Measurements from ENCODE around the gene MTA2. TPM values are rescaled to one million over a fixed set of nuclear protein-coding genes. Genes with fewer than 3 reads are reported as not detected.
"Not testable (repeated sequence)": the region's sequence is repeated elsewhere in the genome, so short reads cannot be mapped to it uniquely, and the experiment has no call there.

The MTA2 gene
- total RNA-seq, 1 donor from 2014 or later, result 172 TPM

DNA sequence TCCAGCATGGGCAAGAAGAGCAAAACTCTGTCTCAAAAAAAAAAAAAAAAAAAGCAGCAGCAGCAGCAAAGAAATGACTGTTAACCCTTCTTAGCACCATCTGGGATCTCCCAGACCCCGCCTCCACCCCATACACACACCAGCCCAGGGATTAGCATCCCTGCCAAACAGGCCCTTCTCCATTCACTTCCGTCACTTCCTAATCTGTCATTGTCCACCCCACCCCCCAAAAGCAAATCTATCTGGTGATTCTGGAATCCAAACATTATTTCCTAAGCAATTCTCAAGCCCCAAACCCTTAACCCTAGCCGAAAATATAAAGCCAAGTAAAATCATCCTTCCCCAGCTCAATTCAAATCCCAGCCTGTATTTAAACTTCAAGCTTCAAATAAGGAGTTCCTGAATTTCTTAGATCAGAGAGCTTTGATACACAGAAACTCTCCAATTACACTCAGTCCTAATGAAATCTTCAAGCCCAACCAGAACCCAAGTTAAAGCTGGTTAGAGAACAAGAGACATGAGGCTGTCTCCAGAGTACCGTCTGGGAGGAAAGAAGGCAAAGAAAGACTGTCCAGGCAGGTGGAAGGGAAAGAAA is 49.1 kb downstream of the MTA2 start:
- H3K27ac Mint-ChIP-seq (ENCODE audit: unreplicated experiment), result peak overlapping the region; percentile 59
- H3K36me3 Mint-ChIP-seq (ENCODE audit: unreplicated experiment), result no peaks in the 10 kb centered on the region
- H3K9me3 Mint-ChIP-seq (ENCODE audit: unreplicated experiment), result no peaks in the 10 kb centered on the region
- peaks cover 33% of the 10 kb centered on the region for H3K4me1 Mint-ChIP-seq (ENCODE audit: low read depth, unreplicated experiment)
- no peak for DNase-seq
- TF ChIP-seq, protein P1, sequence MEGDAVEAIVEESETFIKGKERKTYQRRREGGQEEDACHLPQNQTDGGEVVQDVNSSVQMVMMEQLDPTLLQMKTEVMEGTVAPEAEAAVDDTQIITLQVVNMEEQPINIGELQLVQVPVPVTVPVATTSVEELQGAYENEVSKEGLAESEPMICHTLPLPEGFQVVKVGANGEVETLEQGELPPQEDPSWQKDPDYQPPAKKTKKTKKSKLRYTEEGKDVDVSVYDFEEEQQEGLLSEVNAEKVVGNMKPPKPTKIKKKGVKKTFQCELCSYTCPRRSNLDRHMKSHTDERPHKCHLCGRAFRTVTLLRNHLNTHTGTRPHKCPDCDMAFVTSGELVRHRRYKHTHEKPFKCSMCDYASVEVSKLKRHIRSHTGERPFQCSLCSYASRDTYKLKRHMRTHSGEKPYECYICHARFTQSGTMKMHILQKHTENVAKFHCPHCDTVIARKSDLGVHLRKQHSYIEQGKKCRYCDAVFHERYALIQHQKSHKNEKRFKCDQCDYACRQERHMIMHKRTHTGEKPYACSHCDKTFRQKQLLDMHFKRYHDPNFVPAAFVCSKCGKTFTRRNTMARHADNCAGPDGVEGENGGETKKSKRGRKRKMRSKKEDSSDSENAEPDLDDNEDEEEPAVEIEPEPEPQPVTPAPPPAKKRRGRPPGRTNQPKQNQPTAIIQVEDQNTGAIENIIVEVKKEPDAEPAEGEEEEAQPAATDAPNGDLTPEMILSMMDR (IDR thresholded peaks at IDR 0.05; ENCODE audit: partially characterized antibody, unreplicated experiment), result no peak
- peaks cover 13% of the 10 kb centered on the region for H3K27me3 Mint-ChIP-seq (ENCODE audit: unreplicated experiment)
- H3K4me3 Mint-ChIP-seq (ENCODE audit: unreplicated experiment), result peak overlapping the region; percentile 26

- H3K36me3 Mint-ChIP-seq (ENCODE audit: unreplicated experiment); H3K4me3 Mint-ChIP-seq (ENCODE audit: unreplicated experiment); DNase-seq; H3K9me3 Mint-ChIP-seq (ENCODE audit: unreplicated experiment); H3K27ac Mint-ChIP-seq (ENCODE audit: unreplicated experiment): not testable (repeated sequence)
- peaks cover 21% of the 10 kb centered on the region for H3K27me3 Mint-ChIP-seq (ENCODE audit: unreplicated experiment)
- peaks cover 23% of the 10 kb centered on the region for H3K4me1 Mint-ChIP-seq (ENCODE audit: low read depth, unreplicated experiment)
These were observed 51.2 kb downstream of the MTA2 start for GRCh38 chr11:62550478-62550877.

DNA sequence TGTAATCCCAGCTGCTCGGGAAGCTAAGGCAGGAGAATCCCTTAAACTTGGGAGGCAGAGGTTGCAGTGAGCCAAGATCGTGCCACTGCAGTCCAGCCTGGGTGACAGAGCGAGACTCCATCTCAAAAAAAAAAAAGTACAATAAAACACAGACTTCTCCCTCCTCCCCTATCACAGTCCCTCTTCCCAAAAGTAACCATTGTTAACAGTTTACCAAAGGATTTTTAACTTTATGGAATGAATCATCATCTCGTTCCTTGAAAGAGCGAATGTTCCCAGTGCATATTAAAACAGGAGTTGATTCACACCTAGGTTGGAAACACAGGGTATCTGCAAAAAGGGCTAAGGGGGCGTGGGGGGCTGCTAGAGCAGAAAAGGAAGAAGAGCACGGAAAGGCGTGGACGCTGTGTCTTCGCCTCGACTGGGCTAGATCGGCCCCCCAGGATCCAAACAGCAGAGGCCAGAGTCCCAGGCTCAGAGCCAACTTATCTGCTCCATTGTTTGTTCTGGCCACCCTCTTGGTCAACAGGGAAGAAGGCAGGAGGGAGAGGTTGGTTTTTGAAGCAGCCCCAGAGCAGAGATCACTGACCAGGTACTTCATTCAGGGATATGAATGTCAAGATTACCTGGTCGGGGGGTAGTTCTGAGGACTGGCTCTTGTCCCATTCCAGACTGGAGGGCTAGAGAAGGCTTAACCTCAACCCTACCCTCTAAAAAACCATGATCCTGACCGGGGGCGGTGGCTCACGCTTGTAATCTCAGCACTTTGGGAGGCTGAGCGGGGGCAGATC is 52.9 kb downstream of the MTA2 start:
- no peak for DNase-seq
- H3K27ac Mint-ChIP-seq (ENCODE audit: unreplicated experiment), result no peak overlapping the region
- H3K36me3 Mint-ChIP-seq (ENCODE audit: unreplicated experiment), result no peaks in the 10 kb centered on the region
- peaks cover 25% of the 10 kb centered on the region for H3K27me3 Mint-ChIP-seq (ENCODE audit: unreplicated experiment)
- peaks cover 19% of the 10 kb centered on the region for H3K4me1 Mint-ChIP-seq (ENCODE audit: low read depth, unreplicated experiment)
- TF ChIP-seq, protein P1 (IDR thresholded peaks at IDR 0.05; ENCODE audit: partially characterized antibody, unreplicated experiment), result no peak
- no peak overlapping the region for H3K4me3 Mint-ChIP-seq (ENCODE audit: unreplicated experiment)
- H3K9me3 Mint-ChIP-seq (ENCODE audit: unreplicated experiment), result no peaks in the 10 kb centered on the region

- Mint-ChIP-seq H3K4me1 (ENCODE audit: low read depth, unreplicated experiment) (peaks cover 14% of the 10 kb centered on the region), H3K9me3 (ENCODE audit: unreplicated experiment) (no peaks in the 10 kb centered on the region), H3K4me3 (ENCODE audit: unreplicated experiment) (peak overlapping the region; percentile 58), H3K27me3 (ENCODE audit: unreplicated experiment) (peaks cover 28% of the 10 kb centered on the region), H3K27ac (ENCODE audit: unreplicated experiment) (no peak overlapping the region), H3K36me3 (ENCODE audit: unreplicated experiment) (no peaks in the 10 kb centered on the region)
- DNase-seq, result no peak
- TF ChIP-seq, protein P1 (IDR thresholded peaks at IDR 0.05; ENCODE audit: partially characterized antibody, unreplicated experiment), result no peak
These were observed 53.9 kb downstream of the MTA2 start for GRCh38 chr11:62547691-62548281.

DNA sequence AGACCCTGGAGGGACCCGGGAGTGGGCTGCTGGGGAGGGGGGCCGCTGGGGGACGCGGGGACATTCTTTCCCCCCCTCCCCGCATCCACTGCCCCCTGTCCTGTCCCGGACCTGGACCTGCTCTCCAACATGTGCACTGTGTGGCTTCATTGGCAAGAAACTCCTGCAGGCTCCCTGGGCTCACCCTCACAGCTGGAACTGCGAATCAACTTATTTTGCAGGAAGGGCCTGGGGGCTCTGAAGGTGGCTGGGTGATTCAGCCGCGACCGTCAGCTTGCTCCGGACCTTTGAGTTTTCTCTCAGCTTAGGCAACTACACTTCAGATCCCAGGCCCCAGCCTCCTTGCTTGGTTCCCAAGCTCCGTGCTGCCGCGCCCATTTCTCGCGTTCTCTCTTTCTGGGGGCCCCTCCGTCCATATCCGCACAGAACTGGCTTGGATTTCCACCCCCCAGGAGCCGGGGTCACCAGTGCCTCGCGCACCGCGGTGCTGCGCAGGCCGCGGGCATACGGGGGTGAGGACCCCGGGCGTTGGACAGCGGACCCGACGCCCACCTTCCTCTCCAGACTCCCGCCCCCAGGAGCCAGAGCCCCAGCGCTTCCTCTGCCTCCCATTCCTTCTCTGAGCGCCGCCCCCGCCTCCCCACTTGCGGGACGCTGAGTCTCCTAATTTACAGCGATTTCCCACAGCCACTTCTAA is 54.6 kb downstream of the MTA2 start:
- TF ChIP-seq, protein P1 (IDR thresholded peaks at IDR 0.05; ENCODE audit: partially characterized antibody, unreplicated experiment), result peak; percentile 9
- peaks cover 9% of the 10 kb centered on the region for H3K4me1 Mint-ChIP-seq (ENCODE audit: low read depth, unreplicated experiment)
- H3K9me3 Mint-ChIP-seq (ENCODE audit: unreplicated experiment), result no peaks in the 10 kb centered on the region
- H3K27ac Mint-ChIP-seq (ENCODE audit: unreplicated experiment), result no peak overlapping the region
- DNase-seq, result no peak
- peaks cover 28% of the 10 kb centered on the region for H3K27me3 Mint-ChIP-seq (ENCODE audit: unreplicated experiment)
- H3K36me3 Mint-ChIP-seq (ENCODE audit: unreplicated experiment), result no peaks in the 10 kb centered on the region
- peak overlapping the region; percentile 63 for H3K4me3 Mint-ChIP-seq (ENCODE audit: unreplicated experiment)

Measured in glutamatergic neuron (in vitro differentiated cells).